K562 (cell line): ENCODE measurements around the gene DDX18.

Source experiments
- FOXK1 ChIP-seq: sonication (generic); formaldehyde crosslinking; IDR thresholded peaks from 2 replicates; pipeline ENCODE4 v1.8.0; 2022; ENCODE audit warnings: missing genetic modification reagents, mild to moderate bottlenecking, borderline replicate concordance
- MEF2A ChIP-seq: IDR thresholded peaks from 2 replicates; pipeline ENCODE4 v1.6.1; 2011; ENCODE audit warnings: low read depth, mild to moderate bottlenecking, low read length, moderate library complexity; ENCODE audit not compliant: control insufficient read depth
- NRF1 ChIP-seq, 2 experiments: fragments of 450-650 bp; IDR thresholded peaks in 1 of 2; conservative IDR thresholded peaks in 1 of 2; 2 replicates each; pipeline ENCODE4 v1.6.1; 2014; ENCODE audit warnings: mild to moderate bottlenecking in 2 of 2
- RAD21 ChIP-seq, 2 experiments: fragments of 250-450 bp in 1 of 2; fragments of 450-650 bp in 1 of 2; sonication (Bioruptor Pico) in 1 of 2; formaldehyde crosslinking in 1 of 2; IDR thresholded peaks in 1 of 2; conservative IDR thresholded peaks in 1 of 2; 2 replicates each; pipeline versions ENCODE4 v1.4.0 to v1.8.0; 2020 to 2022; ENCODE audit warnings: mild to moderate bottlenecking in 2 of 2, moderate library complexity in 1 of 2
- RBBP5 ChIP-seq: fragments of 200-600 bp; sonication (generic); IDR thresholded peaks from 2 replicates; pipeline ENCODE4 v1.6.1; 2012; ENCODE audit warnings: borderline replicate concordance, mild to moderate bottlenecking, low read length, control low read depth, inconsistent platforms; ENCODE audit not compliant: insufficient read depth, poor library complexity, severe bottlenecking
- TEAD4 ChIP-seq, 2 experiments: sonication (generic) in 1 of 2; formaldehyde crosslinking in 1 of 2; IDR thresholded peaks; 2 replicates each; pipeline versions ENCODE4 v1.6.1 to v1.8.0; 2012 to 2022; ENCODE audit warnings: borderline replicate concordance in 1 of 2, inconsistent platforms in 1 of 2, low read length in 1 of 2, mild to moderate bottlenecking in 1 of 2, missing genetic modification reagents in 1 of 2
- TGIF2 ChIP-seq: sonication (generic); formaldehyde crosslinking; IDR thresholded peaks from 2 replicates; pipeline ENCODE4 v1.8.1; 2022; ENCODE audit warnings: mild to moderate bottlenecking, missing genetic modification reagents, moderate library complexity
- TRIM28 ChIP-seq: fragments of 450-650 bp; IDR thresholded peaks from 2 replicates; pipeline ENCODE4 v1.6.1; 2017
- YY1 ChIP-seq, 3 experiments: IDR thresholded peaks; 2 replicates each; pipeline ENCODE4 v1.6.1; 2011; ENCODE audit warnings: low read length in 2 of 3, mild to moderate bottlenecking in 2 of 3, moderate library complexity in 2 of 3, borderline replicate concordance in 1 of 3, control low read depth in 1 of 3, low read depth in 1 of 3; ENCODE audit not compliant: insufficient read depth in 3 of 3, insufficient replicate concordance in 2 of 3, control insufficient read depth in 1 of 3, insufficient read length in 1 of 3; ENCODE audit errors: extremely low read depth in 1 of 3
- ZNF121 ChIP-seq: sonication (generic); formaldehyde crosslinking; conservative IDR thresholded peaks from 2 replicates; pipeline ENCODE4 v1.8.0; 2022; ENCODE audit warnings: missing genetic modification reagents
- ZNF124 ChIP-seq: sonication (generic); formaldehyde crosslinking; IDR thresholded peaks from 2 replicates; pipeline ENCODE4 v1.8.1; 2022; ENCODE audit warnings: missing genetic modification reagents
- ZNF766 ChIP-seq: fragments of 200-800 bp; sonication (Bioruptor generic); conservative IDR thresholded peaks from 2 replicates; pipeline ENCODE4 v1.6.1; 2016; ENCODE audit warnings: missing genetic modification characterization, missing compliant biosample characterization
- TF ChIP-seq, protein P1 (sequence below), 3 experiments: IDR thresholded peaks in 2 of 3; conservative IDR thresholded peaks in 1 of 3; 2 replicates each; pipeline ENCODE4 v1.5.1; 2011 to 2012; ENCODE audit warnings: low read length in 3 of 3, mild to moderate bottlenecking in 3 of 3, control low read depth in 2 of 3, improper control_type of control experiment in 1 of 3, inconsistent platforms in 1 of 3, low read depth in 1 of 3, mixed read lengths in 1 of 3, moderate library complexity in 1 of 3; ENCODE audit not compliant: insufficient read depth in 2 of 3

GRCh38 chr2:117855886-117856285 is 41.4 kb downstream of the DDX18 start:
- TF ChIP-seq RAD21 (CRISPR knock-in tag; conservative IDR thresholded peaks at IDR 0.05 in 1 of 2, IDR thresholded peaks at IDR 0.05 in 1 of 2) = no peak
- TF ChIP-seq, protein P1, sequence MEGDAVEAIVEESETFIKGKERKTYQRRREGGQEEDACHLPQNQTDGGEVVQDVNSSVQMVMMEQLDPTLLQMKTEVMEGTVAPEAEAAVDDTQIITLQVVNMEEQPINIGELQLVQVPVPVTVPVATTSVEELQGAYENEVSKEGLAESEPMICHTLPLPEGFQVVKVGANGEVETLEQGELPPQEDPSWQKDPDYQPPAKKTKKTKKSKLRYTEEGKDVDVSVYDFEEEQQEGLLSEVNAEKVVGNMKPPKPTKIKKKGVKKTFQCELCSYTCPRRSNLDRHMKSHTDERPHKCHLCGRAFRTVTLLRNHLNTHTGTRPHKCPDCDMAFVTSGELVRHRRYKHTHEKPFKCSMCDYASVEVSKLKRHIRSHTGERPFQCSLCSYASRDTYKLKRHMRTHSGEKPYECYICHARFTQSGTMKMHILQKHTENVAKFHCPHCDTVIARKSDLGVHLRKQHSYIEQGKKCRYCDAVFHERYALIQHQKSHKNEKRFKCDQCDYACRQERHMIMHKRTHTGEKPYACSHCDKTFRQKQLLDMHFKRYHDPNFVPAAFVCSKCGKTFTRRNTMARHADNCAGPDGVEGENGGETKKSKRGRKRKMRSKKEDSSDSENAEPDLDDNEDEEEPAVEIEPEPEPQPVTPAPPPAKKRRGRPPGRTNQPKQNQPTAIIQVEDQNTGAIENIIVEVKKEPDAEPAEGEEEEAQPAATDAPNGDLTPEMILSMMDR (IDR thresholded peaks at IDR 0.05 in 2 of 3, conservative IDR thresholded peaks at IDR 0.05 in 1 of 3; ENCODE audit: insufficient read depth in 2 of 3, low read depth in 1 of 3, low read length in 3 of 3) = no peak
- no peak for TF ChIP-seq NRF1 (conservative IDR thresholded peaks at IDR 0.05 in 1 of 2, IDR thresholded peaks at IDR 0.05 in 1 of 2)
- no peak for TF ChIP-seq ZNF121
- no peak for TF ChIP-seq MEF2A
- no peak for TF ChIP-seq FOXK1
- no peak for TF ChIP-seq YY1 (IDR thresholded peaks at IDR 0.05; ENCODE audit: borderline replicate concordance in 1 of 3, control insufficient read depth in 1 of 3, extremely low read depth in 1 of 3, insufficient read depth in 3 of 3, insufficient read length in 1 of 3, insufficient replicate concordance in 2 of 3, low read depth in 1 of 3, low read length in 2 of 3)
- no peak for TF ChIP-seq ZNF766
- no peak for TF ChIP-seq ZNF124
- no peak for TF ChIP-seq RBBP5
- TF ChIP-seq TGIF2 = no peak
- TF ChIP-seq TEAD4 (IDR thresholded peaks at IDR 0.05; ENCODE audit: low read length) = no peak
- TF ChIP-seq TEAD4 (CRISPR knock-in tag; IDR thresholded peaks at IDR 0.05; ENCODE audit: borderline replicate concordance) = no peak
- no peak for TF ChIP-seq TRIM28
